Aorta (tissue), 5 donors: ENCODE data around the gene ACTRT3. TPM values are rescaled to one million over a fixed set of nuclear protein-coding genes. Genes with fewer than 3 reads are reported as not detected.
"Not testable (repeated sequence)": the region's sequence is repeated elsewhere in the genome, so short reads cannot be mapped to it uniquely, and the experiment has no call there.

ENCODE experiments used
- ATAC-seq: fragments of 200-7000 bp; cut with Tn5 transposase; one replicate; pipeline ENCODE4 v1.9.1; 2022; ENCODE audit warnings: moderate library complexity; ENCODE audit not compliant: low FRiP score
- DNase-seq, 2 donors: peaks; one replicate each; pipeline ENCODE4 v3.0.0-alpha.2; 2020
- H3K27ac ChIP-seq, 2 donors: one replicate each; pipeline ENCODE4 v1.5.1; 2013; ENCODE audit warnings: low read length in 2 of 2, mild to moderate bottlenecking in 2 of 2, moderate library complexity in 2 of 2, control low read depth in 1 of 2, inconsistent platforms in 1 of 2, low read depth in 1 of 2
- H3K27me3 ChIP-seq, 2 donors: one replicate each; pipeline ENCODE4 v1.6.1; 2013; ENCODE audit warnings: control low read depth in 1 of 2, low read length in 1 of 2, mild to moderate bottlenecking in 1 of 2, moderate library complexity in 1 of 2; ENCODE audit not compliant: insufficient read depth in 2 of 2, control insufficient read depth in 1 of 2
- H3K36me3 ChIP-seq, 2 donors: one replicate each; pipeline ENCODE4 v1.6.1; 2013; ENCODE audit warnings: control low read depth in 1 of 2, low read length in 1 of 2, mild to moderate bottlenecking in 1 of 2; ENCODE audit not compliant: insufficient read depth in 2 of 2, control insufficient read depth in 1 of 2
- H3K4me1 ChIP-seq, 2 donors: one replicate each; pipeline ENCODE4 v1.6.1; 2013; ENCODE audit warnings: low read length in 2 of 2, control low read depth in 1 of 2, mild to moderate bottlenecking in 1 of 2, moderate library complexity in 1 of 2; ENCODE audit not compliant: insufficient read depth in 2 of 2, control insufficient read depth in 1 of 2
- H3K4me3 ChIP-seq, 2 donors: one replicate each; pipeline ENCODE4 v1.5.1; 2013; ENCODE audit warnings: low read length in 2 of 2, control low read depth in 1 of 2, mild to moderate bottlenecking in 1 of 2
- H3K9me3 ChIP-seq: one replicate; pipeline ENCODE4 v1.6.1; 2013; ENCODE audit warnings: mild to moderate bottlenecking, low read length; ENCODE audit not compliant: control insufficient read depth
- WGBS, 2 donors: extraction: QIAGEN DNeasy Blood & Tissue Kit; methylation state at CpG; one replicate each; pipeline ENCODE4 v1.1.7; 2013; 5-methylcytosine and 5-hydroxymethylcytosine counted together
- intact Hi-C, 2 donors: fragments of 100-400 bp; cut with DNase I; formaldehyde crosslinking; loops; one replicate each; pipeline versions ENCODE4 v1.14.2 to v1.15.0; 2022
- polyA plus RNA-seq, 2 donors: library from polyadenylated mRNA; stranded (reverse); fragments of 200-250 nt; gene quantifications; one replicate each; pipeline ENCODE4 v1.2.3, GENCODE V29; 2013
- total RNA-seq, 2 donors: library from RNA; stranded (reverse); fragmentation: NEBNext Ultra II Directional; extraction: Animal tissue kit (Norgen Biotek cat#: 25700); gene quantifications; one replicate each; pipeline ENCODE4 v1.2.1, GENCODE V29; 2021
- donor health status: healthy with polysubstance abuse.
- donor health status: Bipolar disorder and iron deficiency.
- donor health status: DM: no; HTN: no; CAD: no.
- donor health status: DM: no; HTN: no; CAD: no.
- donor health status: DM: yes; HTN: yes; CAD: no.

The ACTRT3 gene
- total and polyA plus RNA-seq, 4 donors = 1.3 to 3.9 (median 1.8) TPM

- no peak overlapping the region for H3K27ac ChIP-seq
- no peak overlapping the region for H3K4me3 ChIP-seq
- intact Hi-C loops = loop anchor here (5.0 to 10.0 kb wide), 3 partner anchors 700 to 882 kb away; no protein-coding TSS in a partner anchor
- WGBS, 2 donors = 0 to 20% methylated on average over 1 of the region's 1 CpG
- H3K9me3 ChIP-seq = no peaks in the 10 kb centered on the region
- H3K36me3 ChIP-seq = no peaks in the 10 kb centered on the region
- H3K4me1 ChIP-seq = no peaks in the 10 kb centered on the region
- no peak for DNase-seq
- no peak for ATAC-seq
- no peaks in the 10 kb centered on the region for H3K27me3 ChIP-seq
These were observed 24.9 kb downstream of the ACTRT3 start for GRCh38 chr3:169744366-169745054.

DNA sequence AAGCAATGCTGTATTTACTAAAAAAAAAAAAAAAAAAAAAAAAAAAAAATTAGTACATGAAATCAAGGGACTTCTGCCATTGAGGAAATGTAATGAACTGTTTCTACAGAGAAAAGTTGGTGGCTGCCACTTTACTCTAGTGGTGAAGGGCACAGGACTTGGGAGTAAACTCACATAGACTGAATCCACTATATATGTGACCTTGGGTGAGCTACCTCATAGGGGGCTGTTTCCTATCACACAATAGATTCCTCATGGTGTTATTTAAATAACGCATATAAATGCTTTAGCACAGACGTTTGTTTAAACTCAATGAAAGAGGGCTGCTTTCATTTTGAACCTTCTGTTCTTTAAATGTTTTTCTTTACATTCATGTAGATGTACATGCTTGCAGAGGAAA lies 30.3 kb downstream of the ACTRT3 start:
- DNase-seq (no peak), ATAC-seq (no peak)
- Histone ChIP-seq H3K27me3 (no peaks in the 10 kb centered on the region), H3K36me3 (no peaks in the 10 kb centered on the region), H3K27ac (no peak overlapping the region), H3K4me3 (no peak overlapping the region), H3K9me3 (no peaks in the 10 kb centered on the region), H3K4me1 (no peaks in the 10 kb centered on the region)
- intact Hi-C loops = no loop called here
- 71 to 78% methylated on average over 2 of the region's 2 CpGs for WGBS, 2 donors

DNA sequence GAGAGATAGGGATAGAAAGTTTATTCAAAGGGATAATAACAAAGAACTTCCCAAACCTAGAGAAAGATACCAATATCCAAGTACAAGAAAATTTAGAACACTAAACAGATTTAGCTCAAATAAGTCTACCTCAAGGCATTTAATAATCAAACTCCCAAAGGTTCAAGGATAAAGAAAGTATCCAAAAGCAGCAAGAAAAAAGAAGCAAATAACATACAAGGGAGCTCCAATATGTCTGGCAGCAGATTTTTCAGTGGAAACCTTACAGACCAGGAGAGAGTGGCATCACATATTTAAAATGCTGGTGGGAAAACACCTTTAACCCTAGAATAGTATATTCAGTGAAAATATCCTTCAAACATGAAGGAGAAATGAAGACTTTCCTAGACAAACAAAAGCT lies 37.5 kb downstream of the ACTRT3 start:
- H3K9me3 ChIP-seq, H3K4me3 ChIP-seq, H3K4me1 ChIP-seq, intact Hi-C loops, H3K27ac ChIP-seq, H3K27me3 ChIP-seq, H3K36me3 ChIP-seq, DNase-seq, ATAC-seq: not testable (repeated sequence)

- Histone ChIP-seq H3K4me3 (no peak overlapping the region), H3K27me3 (no peaks in the 10 kb centered on the region), H3K27ac (no peak overlapping the region), H3K9me3 (no peaks in the 10 kb centered on the region), H3K36me3 (no peaks in the 10 kb centered on the region), H3K4me1 (no peaks in the 10 kb centered on the region)
- ATAC-seq = no peak
- intact Hi-C loops = no loop called here
- no peak for DNase-seq
These were observed 46.6 kb downstream of the ACTRT3 start for GRCh38 chr3:169722724-169723123.

- H3K27ac ChIP-seq, H3K4me3 ChIP-seq, H3K4me1 ChIP-seq, H3K36me3 ChIP-seq, DNase-seq, H3K9me3 ChIP-seq, ATAC-seq, H3K27me3 ChIP-seq, intact Hi-C loops: not testable (repeated sequence)
- WGBS, 2 donors = 91 to 98% methylated on average over 3 of the region's 4 CpGs
These were observed 50.9 kb downstream of the ACTRT3 start for GRCh38 chr3:169718415-169718814.

Other genes with a start within 250 kb of the ACTRT3 start
- 10 to 100 TPM; 36.5 to 73.7 TPM for gene MECOM, start 105.8 kb downstream of the ACTRT3 start, total RNA-seq
- gene MECOM, start 105.8 kb downstream of the ACTRT3 start, polyA plus RNA-seq = 10 to 100 TPM in 1 of 2 donors, 1 to 10 TPM in 1; 9.8 to 11.9 TPM
- 10 to 100 TPM in 1 of 2 donors, not detected in 1; 12.4 TPM for gene TERC, start 4.5 kb downstream of the ACTRT3 start, total RNA-seq
- gene TERC, start 4.5 kb downstream of the ACTRT3 start, polyA plus RNA-seq = not detected
- gene MYNN, start 3.8 kb upstream of the ACTRT3 start, total RNA-seq = 10 to 100 TPM; 14.6 to 16.4 TPM
- 10 to 100 TPM; 10.6 to 11.6 TPM for gene MYNN, start 3.8 kb upstream of the ACTRT3 start, polyA plus RNA-seq
- not detected for gene LRRIQ4, start 43.3 kb upstream of the ACTRT3 start, total RNA-seq
- gene LRRIQ4, start 43.3 kb upstream of the ACTRT3 start, polyA plus RNA-seq = not detected
- gene LRRC34, start 43.3 kb upstream of the ACTRT3 start, total RNA-seq = 1 to 10 TPM; 1.0 to 5.9 TPM
- 1 to 10 TPM; 3.9 to 5.3 TPM for gene LRRC34, start 43.3 kb upstream of the ACTRT3 start, polyA plus RNA-seq
- not detected for gene LRRC31, start 100.4 kb upstream of the ACTRT3 start, total RNA-seq
- gene LRRC31, start 100.4 kb upstream of the ACTRT3 start, polyA plus RNA-seq = 1 to 10 TPM in 1 of 2 donors, not detected in 1; 6.1 TPM
- gene SAMD7, start 142.0 kb upstream of the ACTRT3 start, total RNA-seq = not detected
- not detected for gene SAMD7, start 142.0 kb upstream of the ACTRT3 start, polyA plus RNA-seq
- 100 to 1,000 TPM; 116 to 125 TPM for gene SEC62, start 197.2 kb upstream of the ACTRT3 start, total RNA-seq
- 10 to 100 TPM; 69.3 to 74.1 TPM for gene SEC62, start 197.2 kb upstream of the ACTRT3 start, polyA plus RNA-seq